HEK293T (cell line): ENCODE measurements around the gene TMEM131.

Experiments
- CTCF ChIA-PET: fragments of 350-600 bp; formaldehyde crosslinking; extraction: SDS; loops from one replicate; lab custom pipeline; 2021; ENCODE audit warnings: antibody characterized with exemption, inconsistent platforms; lab: Yijun Ruan, JAX
- POLR2A ChIA-PET: fragments of 350-600 bp; formaldehyde crosslinking; extraction: SDS; loops from one replicate; lab custom pipeline; 2020; ENCODE audit warnings: antibody characterized with exemption, inconsistent platforms; lab: Yijun Ruan, JAX
- DNase-seq: peaks from one replicate; pipeline ENCODE4 v3.0.0; 2012; ENCODE audit warnings: mixed read lengths; ENCODE audit errors: extremely low spot score
- ARNT ChIP-seq: fragments of 450-650 bp; IDR thresholded peaks from 2 replicates; pipeline ENCODE4 v1.6.1; 2017; ENCODE audit warnings: mild to moderate bottlenecking
- BHLHE40 ChIP-seq: fragments of 450-650 bp; IDR thresholded peaks from 2 replicates; pipeline ENCODE4 v1.6.1; 2016; ENCODE audit warnings: mild to moderate bottlenecking, moderate library complexity, borderline replicate concordance
- CTBP1 ChIP-seq: fragments of 450-650 bp; IDR thresholded peaks from 2 replicates; pipeline ENCODE4 v1.6.1; 2016; ENCODE audit warnings: borderline replicate concordance
- ELF4 ChIP-seq: fragments of 450-650 bp; IDR thresholded peaks from 2 replicates; pipeline ENCODE4 v1.6.1; 2017; ENCODE audit warnings: antibody characterized with exemption
- FOXA1 ChIP-seq: fragments of 450-650 bp; IDR thresholded peaks from 2 replicates; pipeline ENCODE4 v1.6.1; 2016; ENCODE audit warnings: mild to moderate bottlenecking
- FOXK2 ChIP-seq: fragments of 450-650 bp; IDR thresholded peaks from 2 replicates; pipeline ENCODE4 v1.6.1; 2016; ENCODE audit warnings: mild to moderate bottlenecking
- FOXM1 ChIP-seq: fragments of 450-650 bp; IDR thresholded peaks from 2 replicates; pipeline ENCODE4 v1.6.1; 2017; ENCODE audit warnings: mild to moderate bottlenecking, borderline replicate concordance
- HDGF ChIP-seq: fragments of 450-650 bp; IDR thresholded peaks from 2 replicates; pipeline ENCODE4 v1.6.1; 2017; ENCODE audit warnings: antibody characterized with exemption, borderline replicate concordance
- L3MBTL2 ChIP-seq: fragments of 450-650 bp; conservative IDR thresholded peaks from 2 replicates; pipeline ENCODE4 v1.6.1; 2016; ENCODE audit warnings: mild to moderate bottlenecking
- LEF1 ChIP-seq: fragments of 450-650 bp; IDR thresholded peaks from 2 replicates; pipeline ENCODE4 v1.6.1; 2017; ENCODE audit warnings: mild to moderate bottlenecking, borderline replicate concordance
- NFRKB ChIP-seq: fragments of 450-650 bp; IDR thresholded peaks from 2 replicates; pipeline ENCODE4 v1.6.1; 2016; ENCODE audit warnings: mild to moderate bottlenecking, moderate library complexity
- PKNOX1 ChIP-seq: fragments of 450-650 bp; IDR thresholded peaks from 2 replicates; pipeline ENCODE4 v1.6.1; 2016
- SP1 ChIP-seq: fragments of 450-650 bp; IDR thresholded peaks from 2 replicates; pipeline ENCODE4 v1.6.1; 2017
- SUZ12 ChIP-seq: fragments of 450-650 bp; IDR thresholded peaks from 2 replicates; pipeline ENCODE4 v1.6.1; 2016; ENCODE audit warnings: mild to moderate bottlenecking
- TARDBP ChIP-seq: fragments of 450-650 bp; IDR thresholded peaks from 2 replicates; pipeline ENCODE4 v1.6.1; 2016
- ZNF384 ChIP-seq: fragments of 450-650 bp; IDR thresholded peaks from 2 replicates; pipeline ENCODE4 v1.6.1; 2016

TMEM131 gene

GRCh38 chr2:97914691-97915213, 81.0 kb downstream of the TMEM131 start:
- ChIA-PET CTCF (interaction anchor here (0.6 kb wide), 1 partner anchor 10 kb away, joined by 3 read pairs; no protein-coding TSS in a partner anchor), POLR2A (no interaction called here)
- DNase-seq: no peak
- TF ChIP-seq ARNT: no peak
- no peak for TF ChIP-seq LEF1
- TF ChIP-seq ZNF384: no peak
- TF ChIP-seq PKNOX1: no peak
- no peak for TF ChIP-seq ELF4
- no peak for TF ChIP-seq FOXA1
- no peak for TF ChIP-seq L3MBTL2
- no peak for TF ChIP-seq SUZ12
- no peak for TF ChIP-seq NFRKB
- TF ChIP-seq FOXM1: no peak
- no peak for TF ChIP-seq SP1
- no peak for TF ChIP-seq FOXK2
- no peak for TF ChIP-seq CTBP1
- no peak for TF ChIP-seq TARDBP
- TF ChIP-seq HDGF: no peak
- TF ChIP-seq BHLHE40: no peak

GRCh38 chr2:97913846-97914245, 81.9 kb downstream of the TMEM131 start:
- CTCF ChIA-PET: interaction anchor here (0.6 kb wide), 1 partner anchor 9 kb away, joined by 3 read pairs; no protein-coding TSS in a partner anchor
- no peak for DNase-seq
- POLR2A ChIA-PET: no interaction called here
- TF ChIP-seq HDGF (no peak), ZNF384 (no peak), FOXM1 (no peak), L3MBTL2 (no peak), SUZ12 (no peak), FOXA1 (no peak), ELF4 (no peak), SP1 (no peak), ARNT (no peak)

DNA sequence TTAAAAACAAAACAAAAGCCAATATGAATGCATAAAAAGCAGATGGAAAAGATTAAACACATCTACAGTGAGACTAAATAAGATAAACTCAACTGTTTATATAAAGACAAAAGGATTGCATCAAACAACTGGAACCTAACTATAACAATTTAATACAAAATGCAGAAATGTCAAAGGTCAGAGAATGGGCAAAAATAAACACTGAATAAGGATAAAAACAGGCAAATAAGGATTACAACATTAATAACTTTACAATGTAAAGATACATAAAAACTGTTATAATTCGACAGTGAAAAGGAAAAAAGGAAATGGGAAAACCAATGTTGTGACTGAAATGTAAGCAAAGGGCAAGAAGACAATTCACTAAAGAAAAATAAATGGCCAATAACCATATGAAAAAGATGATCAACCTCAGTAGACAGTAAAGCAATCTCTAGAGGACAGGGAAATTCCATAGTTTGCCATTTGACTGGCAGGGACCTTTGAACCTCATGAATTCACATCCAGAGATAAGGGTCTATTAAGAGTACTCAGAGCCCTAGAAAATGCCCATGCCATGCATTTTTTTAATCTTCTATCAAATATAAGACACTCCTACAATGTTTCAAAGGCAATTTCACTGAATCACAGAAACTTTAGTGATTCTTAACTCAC, 83.7 kb downstream of the TMEM131 start:
- POLR2A ChIA-PET: no interaction called here
- DNase-seq: no peak
- no peak for TF ChIP-seq SUZ12
- no peak for TF ChIP-seq ELF4
- no peak for TF ChIP-seq LEF1
- TF ChIP-seq FOXM1: no peak
- no peak for TF ChIP-seq HDGF
- no peak for TF ChIP-seq FOXK2
- TF ChIP-seq CTBP1: no peak
- TF ChIP-seq FOXA1: no peak
- TF ChIP-seq PKNOX1: no peak
- TF ChIP-seq NFRKB: no peak
- no peak for TF ChIP-seq BHLHE40
- no peak for TF ChIP-seq SP1
- no peak for TF ChIP-seq L3MBTL2
- TF ChIP-seq TARDBP: no peak
- no peak for TF ChIP-seq ARNT
- no peak for TF ChIP-seq ZNF384
- CTCF ChIA-PET: no interaction called here

DNA sequence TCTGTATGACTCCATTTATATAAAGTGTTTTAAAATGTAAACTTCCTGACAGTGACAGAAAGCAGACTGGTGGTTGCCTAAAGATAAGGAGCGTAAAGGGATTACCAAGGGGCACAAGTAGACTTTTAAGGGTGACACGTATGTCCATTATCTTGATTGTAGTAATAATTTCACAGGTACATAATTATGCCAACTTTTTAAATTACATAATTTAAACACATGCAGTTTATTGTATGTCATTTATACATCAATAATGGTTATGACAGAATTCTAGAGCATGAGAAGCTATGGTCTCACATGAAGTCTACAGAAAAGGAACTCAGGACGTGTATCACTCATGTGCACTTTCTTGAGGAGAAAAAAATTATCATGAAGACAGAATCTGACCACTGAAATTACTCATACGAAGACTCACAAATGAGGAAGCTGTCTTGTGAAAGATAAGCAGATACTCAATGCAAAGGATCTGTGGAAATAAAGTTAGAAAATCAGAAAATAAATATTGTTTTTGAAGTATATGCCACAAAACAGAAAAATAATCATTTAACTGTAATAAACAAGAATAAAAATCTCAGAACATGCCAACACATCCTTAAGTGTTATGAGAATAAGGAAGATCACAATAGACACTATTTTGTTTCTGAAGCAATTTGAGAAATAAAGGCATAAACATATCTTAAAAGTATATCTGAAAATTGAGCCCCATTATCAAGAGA, 84.4 kb downstream of the TMEM131 start:
- TF ChIP-seq CTBP1 (no peak), LEF1 (no peak), ELF4 (no peak), SUZ12 (no peak), FOXK2 (no peak), HDGF (no peak), FOXA1 (no peak), ZNF384 (no peak), FOXM1 (no peak), BHLHE40 (no peak), SP1 (no peak), PKNOX1 (no peak), ARNT (no peak), NFRKB (no peak), TARDBP (no peak), L3MBTL2 (no peak)
- no peak for DNase-seq
- POLR2A ChIA-PET: no interaction called here
- CTCF ChIA-PET: no interaction called here

GRCh38 chr2:97910403-97911205, 85.1 kb downstream of the TMEM131 start:
- DNase-seq: no peak
- TF ChIP-seq L3MBTL2: no peak
- no peak for TF ChIP-seq ZNF384
- TF ChIP-seq ELF4: no peak
- no peak for TF ChIP-seq FOXM1
- CTCF ChIA-PET: no interaction called here
- POLR2A ChIA-PET: no interaction called here
